HEK293 (cell line): ENCODE data around the gene CALML4.

ENCODE experiments used
- CTCF ChIA-PET: fragments of 350-600 bp; formaldehyde crosslinking; extraction: SDS; loops from one replicate; lab custom pipeline; 2021; ENCODE audit warnings: antibody characterized with exemption; lab: Yijun Ruan, JAX
- POLR2A ChIA-PET: fragments of 300-600 bp; formaldehyde crosslinking; extraction: SDS; loops from one replicate; lab custom pipeline; 2020; ENCODE audit warnings: antibody characterized with exemption, inconsistent platforms; lab: Yijun Ruan, JAX
- H3K27ac ChIP-seq: fragments of 200-500 bp; sonication (Bioruptor generic); 2 replicates; pipeline ENCODE4 v1.5.1; 2014; ENCODE audit warnings: low read depth, low read length, control low read depth, inconsistent platforms; ENCODE audit errors: extremely low read depth
- H3K36me3 ChIP-seq, 2 experiments: fragments of 200-500 bp in 1 of 2; sonication (Bioruptor generic) in 1 of 2; 1 replicate in 1 of 2; 2 replicates in 1 of 2; pipeline ENCODE4 v1.5.1; 2014 to 2017; ENCODE audit warnings: inconsistent platforms in 2 of 2, low read length in 2 of 2; ENCODE audit not compliant: control insufficient read depth in 2 of 2, insufficient read depth in 1 of 2
- H3K4me1 ChIP-seq: fragments of 200-500 bp; sonication (Bioruptor generic); 2 replicates; pipeline ENCODE4 v1.5.1; 2014; ENCODE audit warnings: mild to moderate bottlenecking, low read length, inconsistent platforms; ENCODE audit not compliant: control insufficient read depth, insufficient read depth
- H3K4me3 ChIP-seq: 2 replicates; pipeline ENCODE4 v1.5.1; 2011; ENCODE audit warnings: low read depth, mild to moderate bottlenecking, control low read depth, low read length, moderate library complexity
- H3K9me3 ChIP-seq: fragments of 200-500 bp; sonication (Bioruptor generic); 2 replicates; pipeline ENCODE4 v1.5.1; 2014; ENCODE audit warnings: low read depth, low read length, inconsistent platforms; ENCODE audit not compliant: control insufficient read depth, insufficient read depth
- BCL11B ChIP-seq: fragments of 450-650 bp; formaldehyde crosslinking; IDR thresholded peaks from 2 replicates; pipeline ENCODE4 v1.5.1; 2016; ENCODE audit warnings: low read depth, missing biosample characterization, missing genetic modification characterization
- HOXA7 ChIP-seq: sonication (generic); formaldehyde crosslinking; IDR thresholded peaks from 2 replicates; pipeline ENCODE4 v1.8.1; 2022; ENCODE audit warnings: missing genetic modification reagents, borderline replicate concordance
- TCF7L2 ChIP-seq: IDR thresholded peaks from 2 replicates; pipeline ENCODE4 v1.6.1; 2011; ENCODE audit warnings: low read depth, mild to moderate bottlenecking, inconsistent platforms, low read length, moderate library complexity, borderline replicate concordance
- YY2 ChIP-seq: fragments of 450-650 bp; formaldehyde crosslinking; IDR thresholded peaks from 2 replicates; pipeline ENCODE4 v1.5.1; 2016; ENCODE audit warnings: missing biosample characterization, missing genetic modification characterization
- ZBTB1 ChIP-seq: fragments of 450-650 bp; formaldehyde crosslinking; IDR thresholded peaks from 2 replicates; pipeline ENCODE4 v1.5.1; 2016; ENCODE audit warnings: missing biosample characterization, missing genetic modification characterization
- ZBTB20 ChIP-seq: fragments of 450-650 bp; formaldehyde crosslinking; IDR thresholded peaks from 2 replicates; pipeline ENCODE4 v1.5.1; 2016; ENCODE audit warnings: missing biosample characterization, missing genetic modification characterization
- ZEB2 ChIP-seq: fragments of 450-650 bp; formaldehyde crosslinking; IDR thresholded peaks from 2 replicates; pipeline ENCODE4 v1.5.1; 2016; ENCODE audit warnings: missing biosample characterization, missing genetic modification characterization
- ZFP41 ChIP-seq: fragments of 450-650 bp; formaldehyde crosslinking; IDR thresholded peaks from 2 replicates; pipeline ENCODE4 v1.5.1; 2016; ENCODE audit warnings: missing biosample characterization, missing genetic modification characterization, borderline replicate concordance
- ZNF10 ChIP-seq: fragments of 450-650 bp; formaldehyde crosslinking; IDR thresholded peaks from 2 replicates; pipeline ENCODE4 v1.5.1; 2017; ENCODE audit warnings: missing biosample characterization, missing genetic modification characterization
- ZNF133 ChIP-seq: fragments of 450-650 bp; formaldehyde crosslinking; IDR thresholded peaks from 2 replicates; pipeline ENCODE4 v1.5.1; 2016; ENCODE audit warnings: missing biosample characterization, missing genetic modification characterization
- ZNF146 ChIP-seq: fragments of 450-650 bp; formaldehyde crosslinking; IDR thresholded peaks from 2 replicates; pipeline ENCODE4 v1.5.1; 2016; ENCODE audit warnings: missing biosample characterization, missing genetic modification characterization
- ZNF155 ChIP-seq: fragments of 450-650 bp; formaldehyde crosslinking; IDR thresholded peaks from 2 replicates; pipeline ENCODE4 v1.5.1; 2016; ENCODE audit warnings: missing biosample characterization, missing genetic modification characterization
- ZNF211 ChIP-seq: fragments of 450-650 bp; formaldehyde crosslinking; IDR thresholded peaks from 2 replicates; pipeline ENCODE4 v1.5.1; 2016; ENCODE audit warnings: low read depth, missing biosample characterization, missing genetic modification characterization
- ZNF221 ChIP-seq: fragments of 450-650 bp; formaldehyde crosslinking; IDR thresholded peaks from 2 replicates; pipeline ENCODE4 v1.5.1; 2017; ENCODE audit warnings: missing biosample characterization, missing genetic modification characterization, borderline replicate concordance
- ZNF223 ChIP-seq: fragments of 450-650 bp; formaldehyde crosslinking; IDR thresholded peaks from 2 replicates; pipeline ENCODE4 v1.5.1; 2016; ENCODE audit warnings: missing biosample characterization, missing genetic modification characterization
- ZNF248 ChIP-seq: fragments of 450-650 bp; formaldehyde crosslinking; IDR thresholded peaks from 2 replicates; pipeline ENCODE4 v1.5.1; 2017; ENCODE audit warnings: missing biosample characterization, missing genetic modification characterization
- ZNF266 ChIP-seq: fragments of 450-650 bp; formaldehyde crosslinking; IDR thresholded peaks from 2 replicates; pipeline ENCODE4 v1.5.1; 2016; ENCODE audit warnings: missing biosample characterization, missing genetic modification characterization, low read depth
- ZNF302 ChIP-seq: fragments of 450-650 bp; formaldehyde crosslinking; IDR thresholded peaks from 2 replicates; pipeline ENCODE4 v1.5.1; 2016; ENCODE audit warnings: missing biosample characterization, missing genetic modification characterization, low read depth
- ZNF416 ChIP-seq: fragments of 450-650 bp; formaldehyde crosslinking; IDR thresholded peaks from 2 replicates; pipeline ENCODE4 v1.5.1; 2016; ENCODE audit warnings: missing biosample characterization, missing genetic modification characterization
- ZNF423 ChIP-seq: fragments of 450-650 bp; formaldehyde crosslinking; IDR thresholded peaks from 2 replicates; pipeline ENCODE4 v1.5.1; 2016; ENCODE audit warnings: missing biosample characterization, missing genetic modification characterization
- ZNF426 ChIP-seq: fragments of 450-650 bp; formaldehyde crosslinking; IDR thresholded peaks from 2 replicates; pipeline ENCODE4 v1.5.1; 2017; ENCODE audit warnings: missing biosample characterization, missing genetic modification characterization, mild to moderate bottlenecking, inconsistent platforms, moderate library complexity
- ZNF521 ChIP-seq: fragments of 450-650 bp; formaldehyde crosslinking; IDR thresholded peaks from 2 replicates; pipeline ENCODE4 v1.5.1; 2017; ENCODE audit warnings: missing biosample characterization, mild to moderate bottlenecking, missing genetic modification characterization
- ZNF596 ChIP-seq: fragments of 450-650 bp; IDR thresholded peaks from 2 replicates; pipeline ENCODE4 v1.5.0; 2018; ENCODE audit warnings: missing biosample characterization, mild to moderate bottlenecking, missing genetic modification characterization, moderate library complexity
- ZNF707 ChIP-seq: fragments of 450-650 bp; formaldehyde crosslinking; IDR thresholded peaks from 2 replicates; pipeline ENCODE4 v1.5.1; 2016; ENCODE audit warnings: missing biosample characterization, missing genetic modification characterization
- ZNF76 ChIP-seq: fragments of 450-650 bp; formaldehyde crosslinking; IDR thresholded peaks from 2 replicates; pipeline ENCODE4; 2016; ENCODE audit warnings: low read depth, missing biosample characterization, missing genetic modification characterization, borderline replicate concordance
- ZNF768 ChIP-seq: fragments of 450-650 bp; formaldehyde crosslinking; IDR thresholded peaks from 2 replicates; pipeline ENCODE4 v1.5.1; 2018; ENCODE audit warnings: missing biosample characterization, mild to moderate bottlenecking, missing genetic modification characterization
- ZNF777 ChIP-seq: fragments of 450-650 bp; formaldehyde crosslinking; IDR thresholded peaks from 2 replicates; pipeline ENCODE4 v1.5.1; 2017; ENCODE audit warnings: missing biosample characterization, missing genetic modification characterization, borderline replicate concordance
- TF ChIP-seq, protein P1 (sequence below): fragments of 450-650 bp; formaldehyde crosslinking; IDR thresholded peaks from 2 replicates; pipeline ENCODE4 v1.5.1; 2016; ENCODE audit warnings: missing biosample characterization, missing genetic modification characterization
- TF ChIP-seq, protein P2 (sequence below): fragments of 450-650 bp; formaldehyde crosslinking; IDR thresholded peaks from 2 replicates; pipeline ENCODE4 v1.5.1; 2016; ENCODE audit warnings: missing biosample characterization, missing genetic modification characterization
- TF ChIP-seq, protein P3 (sequence below): fragments of 450-650 bp; formaldehyde crosslinking; conservative IDR thresholded peaks from 2 replicates; pipeline ENCODE4 v1.5.1; 2016; ENCODE audit warnings: low read depth, missing biosample characterization, missing genetic modification characterization

The CALML4 gene

DNA sequence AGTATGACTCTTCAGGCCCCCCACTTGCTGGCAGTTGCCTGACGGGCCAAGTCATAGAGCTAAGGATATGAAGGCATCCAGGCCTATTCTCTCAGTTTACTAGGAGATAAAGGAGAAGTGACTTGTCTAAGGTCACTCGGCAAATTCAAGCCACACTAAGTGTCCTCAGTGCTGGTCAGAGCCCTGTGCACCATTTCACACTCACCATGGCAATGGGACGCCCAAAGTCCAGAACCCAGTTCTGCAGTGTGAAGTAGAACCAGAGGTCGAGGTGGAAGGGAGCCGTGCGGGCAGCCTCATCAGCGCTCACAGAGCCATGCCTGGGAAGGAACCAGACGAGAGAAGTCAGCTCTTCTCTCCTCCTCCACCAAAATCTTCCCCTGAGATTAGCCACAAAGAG is 13.2 kb upstream of the CALML4 start (continued):
- TF ChIP-seq, protein P1, sequence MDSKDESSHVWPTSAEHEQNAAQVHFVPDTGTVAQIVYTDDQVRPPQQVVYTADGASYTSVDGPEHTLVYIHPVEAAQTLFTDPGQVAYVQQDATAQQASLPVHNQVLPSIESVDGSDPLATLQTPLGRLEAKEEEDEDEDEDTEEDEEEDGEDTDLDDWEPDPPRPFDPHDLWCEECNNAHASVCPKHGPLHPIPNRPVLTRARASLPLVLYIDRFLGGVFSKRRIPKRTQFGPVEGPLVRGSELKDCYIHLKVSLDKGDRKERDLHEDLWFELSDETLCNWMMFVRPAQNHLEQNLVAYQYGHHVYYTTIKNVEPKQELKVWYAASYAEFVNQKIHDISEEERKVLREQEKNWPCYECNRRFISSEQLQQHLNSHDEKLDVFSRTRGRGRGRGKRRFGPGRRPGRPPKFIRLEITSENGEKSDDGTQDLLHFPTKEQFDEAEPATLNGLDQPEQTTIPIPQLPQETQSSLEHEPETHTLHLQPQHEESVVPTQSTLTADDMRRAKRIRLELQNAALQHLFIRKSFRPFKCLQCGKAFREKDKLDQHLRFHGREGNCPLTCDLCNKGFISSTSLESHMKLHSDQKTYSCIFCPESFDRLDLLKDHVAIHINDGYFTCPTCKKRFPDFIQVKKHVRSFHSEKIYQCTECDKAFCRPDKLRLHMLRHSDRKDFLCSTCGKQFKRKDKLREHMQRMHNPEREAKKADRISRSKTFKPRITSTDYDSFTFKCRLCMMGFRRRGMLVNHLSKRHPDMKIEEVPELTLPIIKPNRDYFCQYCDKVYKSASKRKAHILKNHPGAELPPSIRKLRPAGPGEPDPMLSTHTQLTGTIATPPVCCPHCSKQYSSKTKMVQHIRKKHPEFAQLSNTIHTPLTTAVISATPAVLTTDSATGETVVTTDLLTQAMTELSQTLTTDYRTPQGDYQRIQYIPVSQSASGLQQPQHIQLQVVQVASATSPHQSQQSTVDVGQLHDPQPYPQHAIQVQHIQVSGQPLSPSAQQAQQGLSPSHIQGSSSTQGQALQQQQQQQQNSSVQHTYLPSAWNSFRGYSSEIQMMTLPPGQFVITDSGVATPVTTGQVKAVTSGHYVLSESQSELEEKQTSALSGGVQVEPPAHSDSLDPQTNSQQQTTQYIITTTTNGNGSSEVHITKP (tag by site-specific recombination) = no peak
- TF ChIP-seq ZNF133 (tag by site-specific recombination) = no peak
- TF ChIP-seq ZNF302 (tag by site-specific recombination) = no peak
- TF ChIP-seq, protein P2, sequence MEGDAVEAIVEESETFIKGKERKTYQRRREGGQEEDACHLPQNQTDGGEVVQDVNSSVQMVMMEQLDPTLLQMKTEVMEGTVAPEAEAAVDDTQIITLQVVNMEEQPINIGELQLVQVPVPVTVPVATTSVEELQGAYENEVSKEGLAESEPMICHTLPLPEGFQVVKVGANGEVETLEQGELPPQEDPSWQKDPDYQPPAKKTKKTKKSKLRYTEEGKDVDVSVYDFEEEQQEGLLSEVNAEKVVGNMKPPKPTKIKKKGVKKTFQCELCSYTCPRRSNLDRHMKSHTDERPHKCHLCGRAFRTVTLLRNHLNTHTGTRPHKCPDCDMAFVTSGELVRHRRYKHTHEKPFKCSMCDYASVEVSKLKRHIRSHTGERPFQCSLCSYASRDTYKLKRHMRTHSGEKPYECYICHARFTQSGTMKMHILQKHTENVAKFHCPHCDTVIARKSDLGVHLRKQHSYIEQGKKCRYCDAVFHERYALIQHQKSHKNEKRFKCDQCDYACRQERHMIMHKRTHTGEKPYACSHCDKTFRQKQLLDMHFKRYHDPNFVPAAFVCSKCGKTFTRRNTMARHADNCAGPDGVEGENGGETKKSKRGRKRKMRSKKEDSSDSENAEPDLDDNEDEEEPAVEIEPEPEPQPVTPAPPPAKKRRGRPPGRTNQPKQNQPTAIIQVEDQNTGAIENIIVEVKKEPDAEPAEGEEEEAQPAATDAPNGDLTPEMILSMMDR (tag by site-specific recombination) = no peak

DNA sequence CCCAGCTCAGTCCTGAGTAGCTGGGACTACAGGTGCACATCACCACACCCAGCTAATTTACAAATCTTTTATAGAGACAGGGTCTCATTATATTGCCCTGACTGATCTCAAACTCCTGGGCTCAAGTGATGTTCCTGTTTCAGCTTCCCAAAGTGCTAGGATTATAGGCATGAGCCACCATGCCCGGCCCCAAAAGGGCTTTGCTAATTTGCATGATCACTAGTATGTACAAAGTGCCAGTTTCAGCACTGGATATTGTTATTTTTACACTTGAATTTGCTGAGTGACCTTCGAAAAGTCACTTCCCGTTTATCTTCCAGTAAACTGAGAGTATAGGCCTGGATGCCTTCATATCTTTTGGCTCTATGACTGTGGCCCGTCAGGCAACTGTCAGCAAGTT is 12.2 kb upstream of the CALML4 start:
- H3K36me3 ChIP-seq = peaks cover 22 to 61% of the 10 kb centered on the region in 2 experiments
- CTCF ChIA-PET = no interaction called here

DNA sequence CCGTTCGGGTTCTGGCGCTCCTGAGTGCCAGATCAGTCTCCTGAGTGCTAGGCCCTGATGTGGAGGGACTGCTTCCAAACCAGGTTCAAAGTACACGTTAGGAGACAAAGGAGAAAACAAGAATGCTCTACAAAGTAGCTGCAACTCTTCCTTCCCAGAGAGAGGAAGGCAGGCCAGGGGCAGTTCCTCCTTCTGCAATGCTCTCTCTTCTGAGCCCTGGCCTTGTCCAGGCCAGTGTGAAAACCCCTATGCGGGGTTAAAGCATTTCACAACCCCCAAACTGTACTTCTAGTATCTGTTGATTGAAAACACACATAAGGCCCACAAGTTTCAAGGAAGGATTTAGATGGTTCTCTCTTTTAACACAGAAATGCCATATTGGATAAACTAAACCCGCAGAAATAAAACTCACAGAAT is 9.7 kb upstream of the CALML4 start:
- ChIA-PET POLR2A (no interaction called here), CTCF (no interaction called here)
- Histone ChIP-seq H3K4me1 (no peaks in the 10 kb centered on the region), H3K4me3 (no peak overlapping the region), H3K27ac (no peak overlapping the region), H3K36me3 (peaks cover 22 to 69% of the 10 kb centered on the region in 2 experiments), H3K9me3 (no peaks in the 10 kb centered on the region)
- TF ChIP-seq, protein P3, sequence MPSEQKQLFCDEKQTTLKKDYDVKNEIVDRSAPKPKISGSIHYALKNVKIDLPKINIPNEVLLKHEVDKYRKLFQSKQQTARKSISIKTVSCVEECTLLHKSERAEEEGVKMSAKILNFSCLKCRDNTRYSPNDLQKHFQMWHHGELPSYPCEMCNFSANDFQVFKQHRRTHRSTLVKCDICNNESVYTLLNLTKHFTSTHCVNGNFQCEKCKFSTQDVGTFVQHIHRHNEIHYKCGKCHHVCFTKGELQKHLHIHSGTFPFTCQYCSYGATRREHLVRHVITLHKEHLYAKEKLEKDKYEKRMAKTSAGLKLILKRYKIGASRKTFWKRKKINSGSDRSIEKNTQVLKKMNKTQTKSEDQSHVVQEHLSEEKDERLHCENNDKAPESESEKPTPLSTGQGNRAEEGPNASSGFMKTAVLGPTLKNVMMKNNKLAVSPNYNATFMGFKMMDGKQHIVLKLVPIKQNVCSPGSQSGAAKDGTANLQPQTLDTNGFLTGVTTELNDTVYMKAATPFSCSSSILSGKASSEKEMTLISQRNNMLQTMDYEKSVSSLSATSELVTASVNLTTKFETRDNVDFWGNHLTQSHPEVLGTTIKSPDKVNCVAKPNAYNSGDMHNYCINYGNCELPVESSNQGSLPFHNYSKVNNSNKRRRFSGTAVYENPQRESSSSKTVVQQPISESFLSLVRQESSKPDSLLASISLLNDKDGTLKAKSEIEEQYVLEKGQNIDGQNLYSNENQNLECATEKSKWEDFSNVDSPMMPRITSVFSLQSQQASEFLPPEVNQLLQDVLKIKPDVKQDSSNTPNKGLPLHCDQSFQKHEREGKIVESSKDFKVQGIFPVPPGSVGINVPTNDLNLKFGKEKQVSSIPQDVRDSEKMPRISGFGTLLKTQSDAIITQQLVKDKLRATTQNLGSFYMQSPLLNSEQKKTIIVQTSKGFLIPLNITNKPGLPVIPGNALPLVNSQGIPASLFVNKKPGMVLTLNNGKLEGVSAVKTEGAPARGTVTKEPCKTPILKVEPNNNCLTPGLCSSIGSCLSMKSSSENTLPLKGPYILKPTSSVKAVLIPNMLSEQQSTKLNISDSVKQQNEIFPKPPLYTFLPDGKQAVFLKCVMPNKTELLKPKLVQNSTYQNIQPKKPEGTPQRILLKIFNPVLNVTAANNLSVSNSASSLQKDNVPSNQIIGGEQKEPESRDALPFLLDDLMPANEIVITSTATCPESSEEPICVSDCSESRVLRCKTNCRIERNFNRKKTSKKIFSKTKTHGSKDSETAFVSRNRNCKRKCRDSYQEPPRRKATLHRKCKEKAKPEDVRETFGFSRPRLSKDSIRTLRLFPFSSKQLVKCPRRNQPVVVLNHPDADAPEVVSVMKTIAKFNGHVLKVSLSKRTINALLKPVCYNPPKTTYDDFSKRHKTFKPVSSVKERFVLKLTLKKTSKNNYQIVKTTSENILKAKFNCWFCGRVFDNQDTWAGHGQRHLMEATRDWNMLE (tag by site-specific recombination) = no peak
- no peak for TF ChIP-seq HOXA7 (CRISPR knock-in tag)
- no peak for TF ChIP-seq ZNF76 (tag by site-specific recombination)
- TF ChIP-seq ZNF423 = no peak
- no peak for TF ChIP-seq BCL11B (tag by site-specific recombination)
- no peak for TF ChIP-seq ZNF155 (tag by site-specific recombination)
- no peak for TF ChIP-seq ZNF211
- TF ChIP-seq ZNF248 (tag by site-specific recombination) = no peak
- TF ChIP-seq ZNF266 = no peak
- no peak for TF ChIP-seq ZNF416 (tag by site-specific recombination)
- TF ChIP-seq ZNF768 (tag by site-specific recombination) = no peak
- no peak for TF ChIP-seq ZNF707 (tag by site-specific recombination)

More for the DNA sequence above, 12.2 kb upstream of the CALML4 start:
- Histone ChIP-seq H3K4me1 (no peaks in the 10 kb centered on the region), H3K4me3 (no peak overlapping the region), H3K27ac (no peak overlapping the region), H3K9me3 (no peaks in the 10 kb centered on the region)
- POLR2A ChIA-PET = no interaction called here
- no peak for TF ChIP-seq ZNF596 (tag by site-specific recombination)
- TF ChIP-seq TCF7L2 = no peak
- TF ChIP-seq YY2 (tag by site-specific recombination) = no peak
- TF ChIP-seq ZNF521 (tag by site-specific recombination) = no peak
- no peak for TF ChIP-seq ZNF423
- TF ChIP-seq ZNF426 = no peak
- no peak for TF ChIP-seq ZNF221
- no peak for TF ChIP-seq ZEB2 (tag by site-specific recombination)
- no peak for TF ChIP-seq ZNF223 (tag by site-specific recombination)
- TF ChIP-seq ZBTB1 (tag by site-specific recombination) = no peak
- no peak for TF ChIP-seq ZFP41 (tag by site-specific recombination)
- TF ChIP-seq ZNF10 (tag by site-specific recombination) = no peak
- no peak for TF ChIP-seq ZNF777 (tag by site-specific recombination)
- no peak for TF ChIP-seq ZBTB20
- no peak for TF ChIP-seq ZNF146 (tag by site-specific recombination)
